ENCODE measurements around the gene TUT7.

DNA sequence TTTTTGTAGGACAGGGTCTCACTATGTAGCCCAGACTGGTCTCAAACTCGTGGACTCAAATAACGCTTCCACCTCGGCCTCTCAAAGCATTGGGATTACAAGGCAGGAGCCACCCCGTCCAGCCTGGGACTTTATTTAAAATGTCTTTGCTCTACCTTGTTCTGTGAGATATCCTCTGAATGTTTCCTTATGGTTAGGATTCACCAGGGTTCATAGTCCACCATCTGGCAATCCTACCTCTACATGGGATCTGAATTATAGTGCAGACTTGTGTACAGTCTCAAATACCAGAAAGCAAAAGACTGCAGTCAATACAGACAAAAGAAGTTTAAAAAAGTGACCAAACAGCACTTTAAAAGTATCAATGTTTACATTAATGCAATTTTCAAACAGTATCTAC is 82.0 kb downstream of the TUT7 start:
- TF ChIP-seq EZH2 (IDR thresholded peaks at IDR 0.05; ENCODE audit: insufficient read depth, poor library complexity, severe bottlenecking) (no peak), EZH2phosphoT487 (IDR thresholded peaks at IDR 0.05; ENCODE audit: insufficient read depth, low read depth) (no peak)
